GM12878 (cell line): ENCODE data around the gene COL4A1. TPM values are rescaled to one million over a fixed set of nuclear protein-coding genes. Genes with fewer than 3 reads are reported as not detected.

ENCODE experiments used
- ATAC-seq: fragments of 200-7000 bp; cut with Tn5 transposase; 3 replicates; pipeline ENCODE4 v1.9.1; 2020; ENCODE audit warnings: mild to moderate bottlenecking, moderate library complexity
- BruUV-seq: library from RNA; stranded (reverse); fragments of 400-500 nt; replicated peaks from 2 replicates; lab custom pipeline; 2021; lab: Mats Ljungman, UMichigan
- CTCF ChIA-PET: fragments of 300-600 bp; sonication (Branson Sonifier 250); formaldehyde crosslinking; extraction: SDS; loops from one replicate; lab custom pipeline; 2021; ENCODE audit warnings: inconsistent platforms; lab: Yijun Ruan, JAX
- POLR2A ChIA-PET: fragments of 350-600 bp; formaldehyde crosslinking; extraction: SDS; loops from one replicate; lab custom pipeline; 2021; ENCODE audit warnings: inconsistent platforms; lab: Charles Lee
- RAD21 ChIA-PET: fragments of 300-600 bp; sonication (Branson Sonifier 250); formaldehyde crosslinking; loops from one replicate; lab custom pipeline; 2023; ENCODE audit warnings: antibody characterized with exemption; ENCODE audit not compliant: unreplicated experiment; lab: Charles Lee
- SMC1A ChIA-PET: fragments of 300-600 bp; sonication (Branson Sonifier 250); formaldehyde crosslinking; loops from one replicate; lab custom pipeline; 2023; ENCODE audit not compliant: unreplicated experiment, uncharacterized antibody; lab: Charles Lee
- DNase-seq: peaks from one replicate; pipeline ENCODE4 v3.0.0-alpha.2; 2011; ENCODE audit warnings: low read depth, low spot score
- FAIRE-seq: peaks from 3 replicates; lab custom pipeline; 2011; peaks lifted over from hg19 to GRCh38; lab: Jason Lieb, UNC
- H2AFZ ChIP-seq: 2 replicates; pipeline ENCODE4 v1.6.0; 2011; ENCODE audit warnings: low read depth, low read length, control low read depth; ENCODE audit not compliant: control insufficient read depth
- H3K27ac ChIP-seq: 2 replicates; pipeline ENCODE4 v1.5.1; 2011; ENCODE audit warnings: control low read depth; ENCODE audit not compliant: control insufficient read depth, insufficient read depth
- H3K27me3 ChIP-seq, 2 experiments: replicated peaks in 1 of 2; 2 replicates each; pipeline versions ENCODE4 v1.6.0 to v1.6.1; 2011; ENCODE audit warnings: low read length in 1 of 2; ENCODE audit not compliant: control insufficient read depth in 2 of 2, insufficient read depth in 2 of 2
- H3K36me3 ChIP-seq, 2 experiments: 2 replicates each; pipeline ENCODE4 v1.5.1; 2011; ENCODE audit warnings: low read length in 1 of 2; ENCODE audit not compliant: control insufficient read depth in 2 of 2, insufficient read depth in 2 of 2
- H3K4me1 ChIP-seq: 2 replicates; pipeline ENCODE4 v1.6.1; 2011; ENCODE audit warnings: mild to moderate bottlenecking, low read length, moderate library complexity, mixed read lengths; ENCODE audit not compliant: control insufficient read depth, insufficient read depth
- H3K4me2 ChIP-seq: 2 replicates; pipeline ENCODE4 v1.6.0; 2011; ENCODE audit warnings: control low read depth; ENCODE audit not compliant: control insufficient read depth, insufficient read depth
- H3K4me3 ChIP-seq: fragments of 200-600 bp; sonication (generic); 2 replicates; pipeline ENCODE4 v1.5.1; 2016
- H3K79me2 ChIP-seq: 2 replicates; pipeline ENCODE4 v1.6.0; 2011; ENCODE audit warnings: low read length; ENCODE audit not compliant: control insufficient read depth, insufficient read depth
- H3K9ac ChIP-seq: 2 replicates; pipeline ENCODE4 v1.8.0; 2011; ENCODE audit warnings: low read length, control low read depth, mixed read lengths; ENCODE audit not compliant: control insufficient read depth, insufficient read depth
- H3K9me3 ChIP-seq: replicated peaks from 3 replicates; pipeline ENCODE4 v1.5.1; 2011; ENCODE audit warnings: mild to moderate bottlenecking, low read length; ENCODE audit not compliant: control insufficient read depth, insufficient read depth
- H4K20me1 ChIP-seq: 2 replicates; pipeline ENCODE4 v1.6.0; 2011; ENCODE audit not compliant: control insufficient read depth, insufficient read depth
- BHLHE40 ChIP-seq, 2 experiments: fragments of 450-650 bp in 1 of 2; IDR thresholded peaks; 2 replicates each; pipeline ENCODE4 v1.6.1; 2011 to 2017; ENCODE audit warnings: low read depth in 2 of 2, borderline replicate concordance in 1 of 2, improper control_type of control experiment in 1 of 2, low read length in 1 of 2, mild to moderate bottlenecking in 1 of 2
- HDAC6 ChIP-seq: fragments of 200-600 bp; sonication (generic); IDR thresholded peaks from one replicate; pipeline ENCODE4 v1.8.0; 2017; ENCODE audit warnings: antibody characterized with exemption; ENCODE audit not compliant: unreplicated experiment
- JUND ChIP-seq: IDR thresholded peaks from 2 replicates; pipeline ENCODE4 v1.6.1; 2012; ENCODE audit warnings: low read depth, mild to moderate bottlenecking, low read length, improper control_type of control experiment, moderate library complexity
- KAT2A ChIP-seq: conservative IDR thresholded peaks from 2 replicates; pipeline ENCODE4 v1.6.1; 2011; ENCODE audit warnings: low read depth, low read length; ENCODE audit not compliant: control insufficient read depth
- NFXL1 ChIP-seq: fragments of 450-650 bp; IDR thresholded peaks from 2 replicates; pipeline ENCODE4 v1.6.1; 2017; ENCODE audit warnings: antibody characterized with exemption, mild to moderate bottlenecking, borderline replicate concordance
- PAX5 ChIP-seq: IDR thresholded peaks from 2 replicates; pipeline ENCODE4 v1.6.1; 2011; ENCODE audit warnings: low read depth, low read length, borderline replicate concordance
- RBBP5 ChIP-seq: fragments of 200-600 bp; sonication (generic); conservative IDR thresholded peaks from 2 replicates; pipeline ENCODE4 v1.6.1; 2016
- WRNIP1 ChIP-seq: IDR thresholded peaks from 2 replicates; pipeline ENCODE4 v1.6.1; 2011; ENCODE audit warnings: low read depth, low read length, improper control_type of control experiment, borderline replicate concordance
- YY1 ChIP-seq: IDR thresholded peaks from 2 replicates; pipeline ENCODE4 v1.6.1; 2011; ENCODE audit warnings: low read depth, mild to moderate bottlenecking, low read length
- ZNF592 ChIP-seq: fragments of 450-650 bp; IDR thresholded peaks from 2 replicates; pipeline ENCODE4 v1.6.1; 2017; ENCODE audit warnings: mild to moderate bottlenecking, moderate library complexity
- ZNF622 ChIP-seq: fragments of 450-650 bp; IDR thresholded peaks from 2 replicates; pipeline ENCODE4 v1.6.1; 2017; ENCODE audit warnings: mild to moderate bottlenecking, inconsistent platforms
- WGBS: methylation state at CpG from one replicate; pipeline ENCODE4 v1.1.6; 2016; ENCODE audit warnings: low lambda C conversion rate; ENCODE audit not compliant: insufficient replicate concordance, insufficient coverage; ENCODE audit errors: missing lambda C conversion rate; 5-methylcytosine and 5-hydroxymethylcytosine counted together
- in situ Hi-C: fragments of 300-500 bp; cut with MboI; formaldehyde crosslinking; loops from 9 replicates; pipeline ENCODE4 v1.14.3; 2018; ENCODE audit warnings: mixed read lengths
- intact Hi-C: fragments of 100-400 bp; cut with micrococcal nuclease; formaldehyde crosslinking; loops from one replicate; pipeline ENCODE4 v1.14.2; 2022; ENCODE audit not compliant: unreplicated experiment
- polyA plus RNA-seq, 11 experiments: library from polyadenylated mRNA; depleted of rRNA in 4 of 11; unstranded in 6 of 11; stranded (reverse) in 5 of 11; fragments of >200 nt; fragmentation: Nextera tagmentation in 4 of 11; fragmentation: Illumina TruSeq in 1 of 11; extraction: Ambion mirVana in 4 of 11; extraction: Trizol in 1 of 11; gene quantifications; 1 replicate in 1 of 11; 2 replicates in 10 of 11; pipeline versions ENCODE4 v1.2.1 to v1.2.3, GENCODE V29; 2011 to 2016; ENCODE audit warnings: inconsistent platforms in 2 of 11, missing spikeins in 2 of 11, low read depth in 1 of 11
- total RNA-seq, 4 experiments: library from RNA; depleted of rRNA in 3 of 4; stranded (reverse); fragments of >200 nt in 3 of 4; fragmentation: Illumina TruSeq in 1 of 4; extraction: Trizol in 1 of 4; gene quantifications; 2 replicates each; pipeline versions ENCODE4 v1.2.1 to v1.2.3, GENCODE V29; 2013 to 2021

Gene COL4A1
- total and polyA plus RNA-seq, 10 of the 15 experiments (the other 5 are each of a cell fraction or from before 2014, with no cell fraction given): 0.07 to 0.31 (median 0.13) TPM; not detected in 6

GRCh38 chr13:110183910-110184309 is 123.0 kb downstream of the COL4A1 start:
- Histone ChIP-seq H3K9ac (no peak overlapping the region), H4K20me1 (no peaks in the 10 kb centered on the region), H2AFZ (no peak overlapping the region), H3K27me3 (peaks cover 0 to 2% of the 10 kb centered on the region in 2 experiments; a peak in 1 of 4 replicates), H3K4me1 (no peaks in the 10 kb centered on the region), H3K79me2 (no peaks in the 10 kb centered on the region), H3K36me3 (no peaks in the 10 kb centered on the region), H3K27ac (no peak overlapping the region), H3K4me2 (no peak overlapping the region), H3K9me3 (no peaks in the 10 kb centered on the region), H3K4me3 (no peak overlapping the region)
- TF ChIP-seq WRNIP1 (no peak), HDAC6 (no peak), JUND (no peak), RBBP5 (no peak), PAX5 (no peak), KAT2A (no peak), NFXL1 (no peak), YY1 (no peak)
- intact Hi-C loops: no loop called here
- DNase-seq: no peak
- no TSS peak for BruUV-seq
- ChIA-PET RAD21 (no interaction called here), CTCF (no interaction called here), SMC1A (interaction anchor here (1.1 kb wide), 1 partner anchor 63 kb away, joined by 3 read pairs; no protein-coding TSS in a partner anchor), POLR2A (no interaction called here)
- no peak for ATAC-seq
- 30% methylated on average over 7 of the region's 7 CpGs for WGBS
- no peak for FAIRE-seq
- in situ Hi-C loops: no loop called here

DNA sequence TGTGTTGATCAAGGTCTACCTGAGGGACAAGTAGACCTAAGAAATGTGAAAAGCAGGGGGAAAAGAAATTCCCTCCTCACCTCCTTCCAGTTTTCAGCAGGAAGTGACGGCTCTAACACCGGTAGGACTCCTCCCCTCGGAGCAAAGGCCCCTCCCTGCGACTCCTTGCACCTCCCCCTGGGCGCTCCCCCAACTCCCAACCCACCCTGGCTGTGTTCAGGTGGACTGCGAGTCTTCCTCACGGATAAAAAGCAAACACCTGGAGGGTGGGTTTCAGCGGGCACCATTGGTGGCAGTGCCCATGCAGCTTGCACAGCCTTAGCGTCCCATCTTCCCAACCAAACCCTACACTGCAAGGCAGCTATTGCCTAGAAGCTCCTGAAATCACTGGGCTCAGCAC is 124.5 kb downstream of the COL4A1 start:
- ATAC-seq: no peak
- Histone ChIP-seq H3K4me3 (no peak overlapping the region), H3K27me3 (no peaks in the 10 kb centered on the region; a peak in 1 of 4 replicates), H4K20me1 (no peaks in the 10 kb centered on the region), H3K9ac (no peak overlapping the region), H3K27ac (no peak overlapping the region), H3K4me1 (no peaks in the 10 kb centered on the region), H3K9me3 (no peaks in the 10 kb centered on the region), H3K36me3 (no peaks in the 10 kb centered on the region), H3K79me2 (no peaks in the 10 kb centered on the region), H3K4me2 (no peak overlapping the region), H2AFZ (no peak overlapping the region)
- POLR2A ChIA-PET: no interaction called here
- intact Hi-C loops: no loop called here
- RAD21 ChIA-PET: no interaction called here
- TF ChIP-seq BHLHE40 (IDR thresholded peaks at IDR 0.05; ENCODE audit: borderline replicate concordance in 1 of 2, low read depth in 2 of 2, low read length in 1 of 2): no peak
- TF ChIP-seq ZNF592: no peak
- no peak for TF ChIP-seq ZNF622
- CTCF ChIA-PET: no interaction called here
- BruUV-seq: no TSS peak
- in situ Hi-C loops: no loop called here
- DNase-seq: no peak
- no peak for FAIRE-seq
- WGBS: 52% methylated on average over 9 of the region's 9 CpGs
- SMC1A ChIA-PET: no interaction called here
